GM12892 (cell line): Measurements from ENCODE around the gene CCDC24.
A peak's percentile ranks its signal among the peaks of the same experiment; 100 is the strongest.

ENCODE experiments used
- DNase-seq: peaks from one replicate; pipeline ENCODE4 v3.0.0; 2011; ENCODE audit not compliant: insufficient read length
- FAIRE-seq: peaks from 2 replicates; lab custom pipeline; 2011; peaks lifted over from hg19 to GRCh38; lab: Jason Lieb, UNC
- POLR2A ChIP-seq: IDR thresholded peaks from 2 replicates; pipeline ENCODE4 v1.6.1; 2011; ENCODE audit warnings: low read depth, low read length, control low read depth
- POLR2AphosphoS5 ChIP-seq: IDR thresholded peaks from 2 replicates; pipeline ENCODE4 v1.6.1; 2011; ENCODE audit warnings: low read depth, low read length, control low read depth
- TAF1 ChIP-seq: IDR thresholded peaks from 2 replicates; pipeline ENCODE4 v1.6.1; 2011; ENCODE audit warnings: low read depth, mild to moderate bottlenecking, control low read depth, low read length, borderline replicate concordance

Gene CCDC24

DNA sequence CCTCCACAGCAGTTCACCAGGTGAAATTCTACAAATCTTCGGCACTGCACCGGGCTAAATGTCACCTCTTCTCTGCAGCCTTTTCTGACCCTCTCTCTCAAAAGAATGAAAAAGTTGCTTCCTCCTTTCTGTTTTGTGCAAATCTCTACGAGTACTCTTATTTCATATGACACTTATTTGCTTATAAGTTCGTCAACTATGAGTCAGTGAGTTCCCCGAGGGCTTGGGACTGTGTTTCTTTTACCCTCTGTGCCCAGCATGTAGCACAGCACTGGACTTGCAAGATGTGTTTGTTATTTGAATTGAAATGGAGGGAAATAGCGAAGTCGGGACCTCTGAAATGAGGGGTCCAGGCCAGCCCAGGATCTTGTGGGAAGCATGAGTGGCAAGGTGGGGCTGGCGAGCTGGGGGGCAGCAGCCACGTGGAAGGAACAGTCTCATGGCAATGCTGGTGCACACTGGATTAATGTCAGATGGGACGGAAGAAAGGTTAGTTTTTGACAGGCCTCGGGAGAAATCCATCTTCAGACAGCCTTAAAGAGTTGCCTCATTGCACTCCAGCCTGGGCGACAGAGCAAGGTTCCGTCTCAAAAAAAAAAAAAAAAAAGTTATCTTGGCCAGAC lies 33.6 kb downstream of the CCDC24 start:
- TF ChIP-seq POLR2AphosphoS5 (no peak), POLR2A (no peak), TAF1 (no peak)
- DNase-seq (no peak), FAIRE-seq (no peak)

DNA sequence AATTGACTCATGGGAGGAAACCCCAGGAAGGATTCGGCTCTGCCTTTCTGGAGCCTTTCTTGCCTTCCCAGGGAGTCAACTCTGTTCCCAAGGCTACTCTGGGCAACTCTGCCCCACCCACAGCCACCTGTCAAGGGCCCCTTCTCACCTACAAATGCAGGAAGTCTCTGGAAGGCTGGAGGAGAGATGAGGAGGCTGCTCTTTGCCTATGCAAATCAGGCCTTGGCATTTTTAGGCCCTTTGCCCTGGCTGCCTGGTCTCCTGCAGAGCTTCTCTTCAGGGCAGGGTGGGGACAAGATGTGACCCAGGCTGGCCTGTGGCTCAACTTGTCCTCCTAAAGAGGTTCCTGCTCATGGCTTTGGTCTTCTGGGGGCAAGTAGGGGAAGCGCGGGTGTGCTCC lies 34.4 kb downstream of the CCDC24 start:
- DNase-seq (no peak), FAIRE-seq (no peak)
- no peak for TF ChIP-seq TAF1
- TF ChIP-seq POLR2A = no peak
- TF ChIP-seq POLR2AphosphoS5 = no peak

DNA sequence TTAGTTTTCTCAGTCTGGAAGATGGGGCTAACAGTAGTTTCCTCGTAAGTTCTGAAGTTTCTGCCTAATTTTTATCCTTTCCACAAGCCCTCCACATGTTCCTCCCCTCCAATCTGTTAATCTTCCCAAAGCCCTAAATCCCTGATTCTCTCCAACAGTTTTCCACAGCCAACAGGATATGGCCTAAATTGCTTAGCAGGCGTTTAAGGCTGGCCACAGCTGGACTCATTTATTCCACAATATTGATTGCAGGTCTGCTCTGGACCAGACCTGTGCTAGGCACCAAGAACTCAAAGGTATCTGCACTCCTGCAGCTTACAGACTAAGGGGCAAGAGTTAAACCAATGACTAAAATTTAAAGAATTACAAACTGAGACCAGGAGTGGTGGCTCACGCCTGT lies 35.9 kb downstream of the CCDC24 start:
- FAIRE-seq = no peak
- DNase-seq = no peak
- TF ChIP-seq POLR2AphosphoS5 (no peak), TAF1 (no peak), POLR2A (no peak)

DNA sequence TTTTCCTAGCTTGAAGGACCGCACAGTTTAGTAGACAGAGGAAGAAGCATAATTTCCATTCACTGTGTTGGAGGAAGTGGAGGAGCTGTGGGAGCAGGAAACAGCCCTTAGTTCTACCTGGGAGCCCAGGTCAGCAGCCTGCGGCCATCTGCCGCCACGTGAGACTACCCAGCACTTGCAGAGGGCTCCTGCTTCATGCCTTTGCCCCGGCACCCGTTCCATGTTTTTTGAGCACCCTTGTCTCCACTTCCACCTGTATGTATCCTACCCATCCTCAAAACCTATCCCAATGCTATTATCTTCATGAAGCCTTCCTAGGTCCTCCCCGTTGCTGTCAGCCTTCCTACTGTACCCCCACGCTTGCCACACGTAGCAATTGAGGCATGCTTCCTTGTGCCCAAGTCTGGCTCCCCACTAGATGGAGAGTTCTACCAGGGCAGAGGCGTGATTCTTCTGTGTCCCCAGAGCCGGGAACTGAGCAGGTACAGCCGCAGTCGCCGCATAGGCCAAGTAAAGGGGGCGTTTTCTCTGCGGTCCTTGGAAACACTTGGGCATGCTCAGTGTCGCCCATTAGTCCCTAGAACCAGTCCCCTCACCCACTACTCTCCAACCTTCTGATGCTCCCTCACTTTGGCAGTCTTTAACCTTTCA lies 38.0 kb downstream of the CCDC24 start:
- FAIRE-seq = peak; percentile 71
- TF ChIP-seq TAF1 (no peak), POLR2A (no peak), POLR2AphosphoS5 (no peak)
- no peak for DNase-seq

DNA sequence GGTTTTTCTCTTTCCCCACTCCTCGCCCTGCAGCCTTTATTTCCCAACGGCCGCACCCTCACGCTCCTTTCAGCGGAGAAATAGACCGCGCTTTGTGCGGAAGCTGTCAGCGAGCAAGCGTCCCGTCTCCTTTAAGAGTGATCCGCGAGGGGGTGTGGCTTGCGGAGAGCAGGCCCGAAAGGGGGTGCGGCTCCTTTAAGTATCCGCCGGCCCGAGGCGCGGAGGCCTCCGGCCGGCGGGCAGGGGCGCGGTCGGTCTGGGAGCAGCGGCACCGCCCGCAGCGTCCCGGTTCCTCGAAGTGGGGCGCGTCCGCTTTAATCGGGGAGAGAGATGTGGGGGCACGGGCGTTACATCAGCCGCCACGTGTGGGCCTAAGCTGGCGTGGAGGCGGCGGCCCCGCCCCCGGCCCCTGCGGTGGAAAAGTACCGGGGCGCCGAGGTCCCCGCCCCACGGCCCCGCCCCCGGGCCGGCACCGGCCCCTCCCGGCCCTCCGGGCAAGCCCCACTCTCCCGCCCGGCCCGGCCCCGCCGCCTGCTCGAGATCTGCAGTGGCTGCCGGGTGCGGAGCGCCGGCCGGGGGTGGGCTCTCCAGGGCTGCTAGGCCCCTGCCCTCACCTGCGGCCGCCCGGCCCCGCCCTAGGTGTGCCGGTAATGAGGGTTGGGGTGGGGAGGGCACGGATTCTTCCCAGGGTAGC lies 38.7 kb downstream of the CCDC24 start:
- peak; percentile 96 for FAIRE-seq
- TF ChIP-seq TAF1 (no peak), POLR2A (no peak), POLR2AphosphoS5 (no peak)
- peak; percentile 88 for DNase-seq

DNA sequence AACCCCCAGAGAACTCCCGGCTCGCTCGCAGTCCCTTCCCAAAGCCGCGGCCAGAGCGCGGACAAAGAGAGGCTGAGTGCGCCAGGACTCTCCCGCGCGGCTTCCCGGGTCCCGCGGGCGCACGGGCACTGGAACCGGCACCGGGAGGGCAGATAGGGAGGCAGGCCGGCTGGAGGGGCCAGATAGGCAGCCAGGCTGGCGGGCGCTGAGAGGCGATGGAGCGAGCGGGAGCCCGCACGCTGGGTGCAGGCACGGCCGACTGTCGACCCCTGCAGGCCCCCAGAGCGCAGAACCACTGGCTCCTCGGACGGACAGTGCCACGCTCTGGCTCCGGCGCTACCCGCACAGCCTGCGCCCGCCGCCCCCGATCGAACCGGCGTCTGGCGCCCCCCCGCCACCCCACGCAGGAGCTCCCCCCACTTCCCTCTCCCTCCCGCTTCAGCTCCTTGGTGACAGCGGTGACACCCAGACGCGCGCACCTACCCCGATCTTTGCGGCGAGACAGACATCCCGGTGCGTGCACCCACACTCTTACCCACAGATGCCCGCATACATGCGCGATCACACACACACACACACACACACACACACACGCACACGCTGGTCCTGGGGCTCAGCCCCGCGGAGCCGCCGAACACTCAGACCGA lies 39.3 kb downstream of the CCDC24 start:
- no peak for FAIRE-seq
- DNase-seq = no peak
- TF ChIP-seq POLR2A (no peak), TAF1 (no peak), POLR2AphosphoS5 (no peak)

DNA sequence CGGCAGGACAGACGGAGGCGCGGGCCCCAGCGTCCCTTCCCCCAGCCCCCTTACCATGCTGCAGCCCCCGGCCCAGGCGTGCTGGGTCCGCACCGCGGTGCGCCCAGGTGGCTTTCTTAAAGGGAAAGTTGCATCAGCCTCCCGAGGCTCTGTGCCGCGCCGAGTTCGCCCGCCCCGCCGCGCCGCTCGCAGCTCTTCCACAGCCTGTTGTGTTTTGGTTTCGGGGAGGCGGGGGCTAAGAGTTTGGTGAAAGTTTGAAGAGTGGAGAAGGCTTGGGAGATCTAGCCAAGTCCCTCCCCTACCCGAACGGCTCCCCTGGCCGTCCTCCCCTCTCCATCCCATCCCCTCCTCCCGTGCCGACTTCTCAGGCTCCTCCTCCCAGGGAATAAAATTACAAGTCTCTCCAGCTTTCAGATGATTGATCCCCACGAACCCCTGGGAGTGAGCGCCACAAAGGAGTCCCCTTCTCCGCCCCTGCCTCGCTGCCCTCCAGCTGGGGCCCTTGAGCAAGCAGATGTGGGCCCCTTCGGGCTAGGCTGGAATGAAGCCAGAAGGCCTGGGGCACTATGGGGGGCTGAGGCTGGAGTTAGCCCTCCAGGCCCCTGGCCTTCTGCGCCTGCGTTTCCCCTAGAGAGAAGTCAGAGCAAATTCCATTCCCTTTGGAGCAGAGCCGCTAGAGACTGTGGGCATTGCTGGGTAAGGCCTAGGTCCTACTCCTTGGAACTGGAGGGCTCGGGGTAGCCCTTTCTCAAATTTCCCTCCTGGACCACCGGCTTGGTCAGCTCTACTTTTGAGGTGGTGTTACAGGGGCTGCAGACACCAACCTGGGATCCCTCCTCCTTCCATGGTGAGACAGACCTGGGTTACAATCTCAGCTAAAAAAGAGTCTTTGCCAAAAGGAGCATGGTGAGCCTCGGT lies 40.1 kb downstream of the CCDC24 start, which contains the start of gene SLC6A9:
Gene SLC6A9 (minus strand): TSS at position 211 of the 918 bp plus-strand sequence. CDS start 7,185 bp downstream, outside the sequence.
- DNase-seq (no peak), FAIRE-seq (no peak)
- no peak for TF ChIP-seq POLR2A
- TF ChIP-seq POLR2AphosphoS5 = no peak
- TF ChIP-seq TAF1 = no peak

DNA sequence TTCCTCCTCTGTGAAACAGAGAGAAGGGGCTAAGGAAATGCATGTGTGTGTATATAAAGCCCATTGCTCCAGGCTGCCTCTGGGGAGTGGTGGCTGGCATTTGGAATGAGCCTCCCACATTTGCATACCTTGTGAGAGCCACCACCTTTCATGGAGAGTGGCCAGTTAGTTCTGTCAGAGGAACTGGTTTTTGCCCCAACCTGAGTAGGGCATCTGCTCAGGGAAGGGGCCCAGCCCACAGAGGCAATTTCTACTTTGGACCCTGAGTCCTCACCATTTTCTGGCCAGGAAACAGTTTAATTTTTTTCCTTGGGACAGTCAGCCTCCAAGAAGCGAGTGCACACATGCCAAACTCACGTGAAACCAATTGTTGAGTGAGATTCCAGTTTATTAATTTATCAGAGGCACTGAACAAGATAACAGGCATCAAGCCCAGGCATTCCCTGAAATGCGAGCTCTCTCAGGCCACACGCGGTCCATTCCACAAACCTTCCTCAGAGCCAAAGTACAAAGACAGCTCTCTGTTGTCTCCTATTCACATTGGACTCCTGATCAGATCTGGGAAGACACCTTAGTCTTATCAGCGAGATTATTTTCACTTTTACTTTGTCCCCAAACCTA lies 40.9 kb downstream of the CCDC24 start:
- DNase-seq (no peak), FAIRE-seq (no peak)
- TF ChIP-seq TAF1 (no peak), POLR2A (no peak), POLR2AphosphoS5 (no peak)

DNA sequence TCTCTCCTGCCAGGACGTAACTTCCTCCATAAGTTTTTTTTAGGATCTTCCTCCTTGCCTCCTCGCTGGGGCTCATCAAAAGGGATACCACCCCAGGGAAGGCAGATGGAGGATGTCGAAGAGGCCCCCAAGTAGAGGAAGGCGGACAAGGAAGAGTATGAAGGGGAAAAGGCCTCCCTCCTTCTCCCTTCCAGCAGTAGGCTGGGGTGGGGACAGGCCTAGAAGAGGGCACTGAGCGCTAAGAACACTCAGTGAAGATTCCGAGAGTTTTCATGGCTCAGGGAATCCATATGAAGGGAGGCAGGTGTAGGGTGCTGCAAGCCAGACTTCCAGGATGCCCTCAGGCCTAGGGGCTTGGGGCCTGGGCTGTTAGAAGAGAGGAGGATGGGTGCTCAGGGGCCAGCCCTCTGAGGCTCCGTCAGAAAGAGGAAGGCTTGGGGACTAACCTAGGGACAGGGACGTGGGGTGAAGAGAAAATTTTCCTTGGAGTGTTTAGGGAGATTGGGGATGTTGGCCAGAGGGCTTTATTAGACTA lies 41.7 kb downstream of the CCDC24 start:
- FAIRE-seq = no peak
- TF ChIP-seq POLR2A = no peak
- TF ChIP-seq TAF1 = no peak
- TF ChIP-seq POLR2AphosphoS5 = no peak

DNA sequence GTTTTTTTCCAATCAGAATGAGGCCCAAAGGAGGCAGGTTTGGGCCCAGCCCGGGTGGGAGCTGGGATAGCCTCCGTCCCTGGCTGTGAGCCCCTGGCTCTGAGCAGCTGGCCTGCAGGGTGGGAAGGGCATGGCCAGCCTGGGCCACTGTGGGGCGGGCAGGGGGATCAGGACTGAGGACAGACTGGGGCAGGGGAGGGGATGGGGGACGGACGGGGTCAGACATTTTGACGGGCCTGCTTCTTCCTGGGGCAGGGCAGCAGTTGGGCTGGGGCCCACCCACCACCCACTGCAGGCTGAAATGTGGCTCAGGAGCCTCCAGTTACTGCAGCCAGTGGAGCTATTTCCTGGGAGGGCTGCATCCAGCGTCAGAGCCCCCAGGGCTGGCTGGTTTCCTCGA lies 42.4 kb downstream of the CCDC24 start:
- TF ChIP-seq POLR2A (no peak), POLR2AphosphoS5 (no peak)
- FAIRE-seq (no peak), DNase-seq (no peak)

More for the DNA sequence above, 41.7 kb downstream of the CCDC24 start:
- no peak for DNase-seq
